GM18873 (cell line): ENCODE measurements around the gene GCGR.

Experiments
- ATAC-seq: cut with Tn5 transposase; IDR thresholded peaks from one replicate; pipeline ENCODE4 v1.9.1; 2021; ENCODE audit warnings: mild to moderate bottlenecking, moderate library complexity, moderate number of reproducible peaks; ENCODE audit not compliant: unreplicated experiment, low FRiP score

The GCGR gene

GRCh38 chr17:81803728-81804558 is at the start of gene GCGR:
TSS of gene GCGR (plus strand) at chr17:81804150. CDS start at chr17:81809019, 4,869 bp downstream.
- ATAC-seq: no peak

GRCh38 chr17:81792675-81793615 is 11.0 kb upstream of the GCGR start:
- ATAC-seq: no peak

GRCh38 chr17:81794074-81794476 is 9.9 kb upstream of the GCGR start:
- ATAC-seq: no peak

GRCh38 chr17:81794509-81794908 is 9.4 kb upstream of the GCGR start:
- ATAC-seq: no peak

- ATAC-seq: no peak
These were observed 2.6 kb upstream of the GCGR start for GRCh38 chr17:81801327-81801726.

GRCh38 chr17:81802048-81802758 is 1.7 kb upstream of the GCGR start:
- ATAC-seq: no peak

- no peak for ATAC-seq
These were observed 900 bp upstream of the GCGR start for GRCh38 chr17:81802856-81803643.

- ATAC-seq: no peak
These were observed 829 bp downstream of the GCGR start for GRCh38 chr17:81804559-81805399.

- ATAC-seq: no peak
These were observed 1.9 kb downstream of the GCGR start for GRCh38 chr17:81805707-81806460.

GRCh38 chr17:81806461-81807209 is 2.7 kb downstream of the GCGR start:
- no peak for ATAC-seq

- ATAC-seq: no peak
These were observed 3.3 kb downstream of the GCGR start for GRCh38 chr17:81807210-81807719.

GRCh38 chr17:81807839-81808238 is 3.9 kb downstream of the GCGR start:
- ATAC-seq: no peak

- no peak for ATAC-seq
These were observed 5.0 kb downstream of the GCGR start for GRCh38 chr17:81808778-81809555.

GRCh38 chr17:81809556-81809998 is 5.6 kb downstream of the GCGR start:
- no peak for ATAC-seq

- no peak for ATAC-seq
These were observed 6.5 kb downstream of the GCGR start for GRCh38 chr17:81810476-81810875.

GRCh38 chr17:81810892-81811704 is 7.1 kb downstream of the GCGR start:
- ATAC-seq: no peak
